GM12878 (cell line): ENCODE data around the gene HIBCH. TPM values are rescaled to one million over a fixed set of nuclear protein-coding genes. Genes with fewer than 3 reads are reported as not detected.

Experiments
- ATAC-seq: fragments of 200-7000 bp; cut with Tn5 transposase; 3 replicates; pipeline ENCODE4 v1.9.1; 2020; ENCODE audit warnings: mild to moderate bottlenecking, moderate library complexity
- BruUV-seq: library from RNA; stranded (reverse); fragments of 400-500 nt; replicated peaks from 2 replicates; lab custom pipeline; 2021; lab: Mats Ljungman, UMichigan
- CTCF ChIA-PET: fragments of 300-600 bp; sonication (Branson Sonifier 250); formaldehyde crosslinking; extraction: SDS; loops from one replicate; lab custom pipeline; 2021; ENCODE audit warnings: inconsistent platforms; lab: Yijun Ruan, JAX
- POLR2A ChIA-PET: fragments of 350-600 bp; formaldehyde crosslinking; extraction: SDS; loops from one replicate; lab custom pipeline; 2021; ENCODE audit warnings: inconsistent platforms; lab: Charles Lee
- RAD21 ChIA-PET: fragments of 300-600 bp; sonication (Branson Sonifier 250); formaldehyde crosslinking; loops from one replicate; lab custom pipeline; 2023; ENCODE audit warnings: antibody characterized with exemption; ENCODE audit not compliant: unreplicated experiment; lab: Charles Lee
- SMC1A ChIA-PET: fragments of 300-600 bp; sonication (Branson Sonifier 250); formaldehyde crosslinking; loops from one replicate; lab custom pipeline; 2023; ENCODE audit not compliant: unreplicated experiment, uncharacterized antibody; lab: Charles Lee
- DNase-seq: peaks from one replicate; pipeline ENCODE4 v3.0.0-alpha.2; 2011; ENCODE audit warnings: low read depth, low spot score
- FAIRE-seq: peaks from 3 replicates; lab custom pipeline; 2011; peaks lifted over from hg19 to GRCh38; lab: Jason Lieb, UNC
- H2AFZ ChIP-seq: 2 replicates; pipeline ENCODE4 v1.6.0; 2011; ENCODE audit warnings: low read depth, low read length, control low read depth; ENCODE audit not compliant: control insufficient read depth
- H3K27ac ChIP-seq: 2 replicates; pipeline ENCODE4 v1.5.1; 2011; ENCODE audit warnings: control low read depth; ENCODE audit not compliant: control insufficient read depth, insufficient read depth
- H3K27me3 ChIP-seq, 2 experiments: replicated peaks in 1 of 2; 2 replicates each; pipeline versions ENCODE4 v1.6.0 to v1.6.1; 2011; ENCODE audit warnings: low read length in 1 of 2; ENCODE audit not compliant: control insufficient read depth in 2 of 2, insufficient read depth in 2 of 2
- H3K36me3 ChIP-seq, 2 experiments: 2 replicates each; pipeline ENCODE4 v1.5.1; 2011; ENCODE audit warnings: low read length in 1 of 2; ENCODE audit not compliant: control insufficient read depth in 2 of 2, insufficient read depth in 2 of 2
- H3K4me1 ChIP-seq: 2 replicates; pipeline ENCODE4 v1.6.1; 2011; ENCODE audit warnings: mild to moderate bottlenecking, low read length, moderate library complexity, mixed read lengths; ENCODE audit not compliant: control insufficient read depth, insufficient read depth
- H3K4me2 ChIP-seq: 2 replicates; pipeline ENCODE4 v1.6.0; 2011; ENCODE audit warnings: control low read depth; ENCODE audit not compliant: control insufficient read depth, insufficient read depth
- H3K4me3 ChIP-seq: fragments of 200-600 bp; sonication (generic); 2 replicates; pipeline ENCODE4 v1.5.1; 2016
- H3K79me2 ChIP-seq: 2 replicates; pipeline ENCODE4 v1.6.0; 2011; ENCODE audit warnings: low read length; ENCODE audit not compliant: control insufficient read depth, insufficient read depth
- H3K9ac ChIP-seq: 2 replicates; pipeline ENCODE4 v1.8.0; 2011; ENCODE audit warnings: low read length, control low read depth, mixed read lengths; ENCODE audit not compliant: control insufficient read depth, insufficient read depth
- H3K9me3 ChIP-seq: replicated peaks from 3 replicates; pipeline ENCODE4 v1.5.1; 2011; ENCODE audit warnings: mild to moderate bottlenecking, low read length; ENCODE audit not compliant: control insufficient read depth, insufficient read depth
- H4K20me1 ChIP-seq: 2 replicates; pipeline ENCODE4 v1.6.0; 2011; ENCODE audit not compliant: control insufficient read depth, insufficient read depth
- ASH2L ChIP-seq: fragments of 300-600, 200-600 bp; sonication (generic); IDR thresholded peaks from 2 replicates; pipeline ENCODE4 v1.6.1; 2017; ENCODE audit warnings: low read depth, mild to moderate bottlenecking, borderline replicate concordance
- BRCA1 ChIP-seq: IDR thresholded peaks from 2 replicates; pipeline ENCODE4 v1.6.1; 2011; ENCODE audit warnings: low read depth, low read length, improper control_type of control experiment
- IRF4 ChIP-seq: IDR thresholded peaks from 2 replicates; pipeline ENCODE4 v1.6.1; 2011; ENCODE audit warnings: low read depth, low read length
- NFYA ChIP-seq: IDR thresholded peaks from 2 replicates; pipeline ENCODE4 v1.6.1; 2011; ENCODE audit warnings: low read depth, mild to moderate bottlenecking, low read length, improper control_type of control experiment, borderline replicate concordance
- NR2C1 ChIP-seq: fragments of 450-650 bp; IDR thresholded peaks from 2 replicates; pipeline ENCODE4 v1.6.1; 2017; ENCODE audit warnings: antibody characterized with exemption, mild to moderate bottlenecking, moderate library complexity
- NR2C2 ChIP-seq: IDR thresholded peaks from 2 replicates; pipeline ENCODE4 v1.6.1; 2011; ENCODE audit warnings: borderline replicate concordance, low read depth; ENCODE audit not compliant: control insufficient read depth, insufficient read length
- POLR2AphosphoS2 ChIP-seq: IDR thresholded peaks from 2 replicates; pipeline ENCODE4 v1.6.1; 2011; ENCODE audit warnings: low read depth, mild to moderate bottlenecking, low read length, improper control_type of control experiment, moderate library complexity
- POLR2AphosphoS5 ChIP-seq: IDR thresholded peaks from 2 replicates; pipeline ENCODE4 v1.6.1; 2011; ENCODE audit warnings: mild to moderate bottlenecking, low read length, inconsistent platforms
- RUNX3 ChIP-seq: IDR thresholded peaks from 2 replicates; pipeline ENCODE4 v1.6.1; 2012; ENCODE audit warnings: low read length, inconsistent platforms
- STAT1 ChIP-seq: fragments of 450-650 bp; conservative IDR thresholded peaks from 2 replicates; pipeline ENCODE4 v1.6.1; 2014; ENCODE audit warnings: antibody characterized with exemption, mild to moderate bottlenecking
- ZSCAN29 ChIP-seq: fragments of 450-650 bp; IDR thresholded peaks from 2 replicates; pipeline ENCODE4 v1.6.1; 2017; ENCODE audit warnings: mild to moderate bottlenecking, moderate library complexity
- WGBS: methylation state at CpG from one replicate; pipeline ENCODE4 v1.1.6; 2016; ENCODE audit warnings: low lambda C conversion rate; ENCODE audit not compliant: insufficient replicate concordance, insufficient coverage; ENCODE audit errors: missing lambda C conversion rate; 5-methylcytosine and 5-hydroxymethylcytosine counted together
- in situ Hi-C: fragments of 300-500 bp; cut with MboI; formaldehyde crosslinking; loops from 9 replicates; pipeline ENCODE4 v1.14.3; 2018; ENCODE audit warnings: mixed read lengths
- intact Hi-C: fragments of 100-400 bp; cut with micrococcal nuclease; formaldehyde crosslinking; loops from one replicate; pipeline ENCODE4 v1.14.2; 2022; ENCODE audit not compliant: unreplicated experiment
- polyA plus RNA-seq, 11 experiments: library from polyadenylated mRNA; depleted of rRNA in 4 of 11; unstranded in 6 of 11; stranded (reverse) in 5 of 11; fragments of >200 nt; fragmentation: Nextera tagmentation in 4 of 11; fragmentation: Illumina TruSeq in 1 of 11; extraction: Ambion mirVana in 4 of 11; extraction: Trizol in 1 of 11; gene quantifications; 1 replicate in 1 of 11; 2 replicates in 10 of 11; pipeline versions ENCODE4 v1.2.1 to v1.2.3, GENCODE V29; 2011 to 2016; ENCODE audit warnings: inconsistent platforms in 2 of 11, missing spikeins in 2 of 11, low read depth in 1 of 11
- total RNA-seq, 4 experiments: library from RNA; depleted of rRNA in 3 of 4; stranded (reverse); fragments of >200 nt in 3 of 4; fragmentation: Illumina TruSeq in 1 of 4; extraction: Trizol in 1 of 4; gene quantifications; 2 replicates each; pipeline versions ENCODE4 v1.2.1 to v1.2.3, GENCODE V29; 2013 to 2021
- TF ChIP-seq, protein P1 (sequence below): fragments of 450-650 bp; formaldehyde crosslinking; IDR thresholded peaks from 2 replicates; pipeline ENCODE4 v1.4.0; 2022; ENCODE audit warnings: mild to moderate bottlenecking, moderate library complexity
- TF ChIP-seq, protein P2 (sequence below): IDR thresholded peaks from 2 replicates; pipeline ENCODE4 v1.6.1; 2011; ENCODE audit warnings: mild to moderate bottlenecking, low read depth, low read length, moderate library complexity; ENCODE audit not compliant: insufficient replicate concordance
- TF ChIP-seq, protein P3 (sequence below): IDR thresholded peaks from 2 replicates; pipeline ENCODE4 v1.6.1; 2012; ENCODE audit warnings: low read depth, low read length, improper control_type of control experiment
- TF ChIP-seq, protein P4 (sequence below): fragments of 450-650 bp; IDR thresholded peaks from 2 replicates; pipeline ENCODE4 v1.6.1; 2018; ENCODE audit warnings: mild to moderate bottlenecking, low read depth, moderate library complexity; ENCODE audit not compliant: partially characterized antibody

Gene HIBCH
- total and polyA plus RNA-seq, 10 of the 15 experiments (the other 5 are each of a cell fraction or from before 2014, with no cell fraction given): 22.3 to 81.0 (median 37.4) TPM

DNA sequence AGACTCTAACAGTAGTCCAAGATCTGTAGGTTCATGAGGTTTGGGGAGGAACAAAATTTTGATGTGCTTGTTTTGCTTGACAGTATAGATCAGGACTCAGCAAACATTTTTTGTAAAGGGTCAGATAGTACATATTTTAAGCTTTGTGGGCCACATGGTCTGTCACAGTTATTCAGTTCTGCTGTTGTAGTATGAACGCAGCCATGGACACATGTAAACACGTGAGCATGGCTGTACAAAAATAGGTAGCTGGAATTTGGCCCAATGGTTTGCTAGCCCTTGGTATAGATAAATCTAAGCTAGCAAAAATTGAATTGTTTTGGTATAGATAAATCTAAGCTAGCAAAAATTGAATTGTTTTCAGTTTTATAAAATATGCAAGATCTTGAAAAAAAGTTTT lies 120.5 kb downstream of the HIBCH start (continued):
- TF ChIP-seq, protein P1, sequence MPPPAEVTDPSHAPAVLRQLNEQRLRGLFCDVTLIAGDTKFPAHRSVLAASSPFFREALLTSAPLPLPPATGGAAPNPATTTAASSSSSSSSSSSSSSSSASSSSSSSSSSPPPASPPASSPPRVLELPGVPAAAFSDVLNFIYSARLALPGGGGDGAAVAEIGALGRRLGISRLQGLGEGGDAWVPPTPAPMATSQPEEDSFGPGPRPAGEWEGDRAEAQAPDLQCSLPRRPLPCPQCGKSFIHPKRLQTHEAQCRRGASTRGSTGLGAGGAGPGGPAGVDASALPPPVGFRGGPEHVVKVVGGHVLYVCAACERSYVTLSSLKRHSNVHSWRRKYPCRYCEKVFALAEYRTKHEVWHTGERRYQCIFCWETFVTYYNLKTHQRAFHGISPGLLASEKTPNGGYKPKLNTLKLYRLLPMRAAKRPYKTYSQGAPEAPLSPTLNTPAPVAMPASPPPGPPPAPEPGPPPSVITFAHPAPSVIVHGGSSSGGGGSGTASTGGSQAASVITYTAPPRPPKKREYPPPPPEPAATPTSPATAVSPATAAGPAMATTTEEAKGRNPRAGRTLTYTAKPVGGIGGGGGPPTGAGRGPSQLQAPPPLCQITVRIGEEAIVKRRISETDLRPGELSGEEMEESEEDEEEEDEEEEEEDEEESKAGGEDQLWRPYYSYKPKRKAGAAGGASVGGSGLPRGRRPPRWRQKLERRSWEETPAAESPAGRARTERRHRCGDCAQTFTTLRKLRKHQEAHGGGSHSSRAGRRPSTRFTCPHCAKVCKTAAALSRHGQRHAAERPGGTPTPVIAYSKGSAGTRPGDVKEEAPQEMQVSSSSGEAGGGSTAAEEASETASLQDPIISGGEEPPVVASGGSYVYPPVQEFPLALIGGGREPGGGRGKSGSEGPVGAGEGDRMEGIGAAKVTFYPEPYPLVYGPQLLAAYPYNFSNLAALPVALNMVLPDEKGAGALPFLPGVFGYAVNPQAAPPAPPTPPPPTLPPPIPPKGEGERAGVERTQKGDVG (CRISPR knock-in tag): no peak
- TF ChIP-seq NR2C1: no peak

DNA sequence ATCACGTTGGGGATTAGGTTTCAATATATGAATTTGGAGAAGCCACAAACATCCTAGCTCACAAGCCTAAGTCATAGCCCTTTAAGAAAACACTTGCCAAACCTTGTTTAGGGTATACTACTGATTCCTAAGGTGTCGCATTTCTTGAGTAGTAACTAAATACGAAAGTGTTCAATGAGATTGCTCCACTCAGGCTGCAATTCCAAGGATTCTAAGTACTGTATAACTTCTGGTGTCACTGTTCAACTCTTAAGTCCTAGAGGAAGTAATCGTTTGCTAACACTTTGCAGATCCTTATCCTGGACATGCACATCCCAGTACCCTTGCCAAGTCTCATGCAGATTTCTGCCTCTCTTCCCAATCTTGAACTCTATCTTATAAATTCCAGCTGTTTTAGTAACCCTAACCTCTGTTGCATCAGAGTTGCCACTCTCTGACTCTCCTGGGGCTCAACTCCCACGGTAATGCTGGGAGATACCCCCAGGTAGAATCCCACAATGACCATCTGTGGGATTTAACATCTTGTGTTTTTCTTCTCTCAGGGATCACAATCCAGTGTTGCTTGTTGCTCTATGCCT lies 122.4 kb downstream of the HIBCH start:
- H3K79me2 ChIP-seq: no peaks in the 10 kb centered on the region
- CTCF ChIA-PET: interaction anchor here (1.3 to 1.5 kb wide), 2 partner anchors 13 to 108 kb away, joined by 3 to 5 read pairs; no protein-coding TSS in a partner anchor
- in situ Hi-C loops (no loop called here), intact Hi-C loops (no loop called here)
- no peaks in the 10 kb centered on the region for H4K20me1 ChIP-seq
- H3K27ac ChIP-seq: no peak overlapping the region
- no peak for FAIRE-seq
- 67% methylated on average over 5 of the region's 5 CpGs for whole genome bisulfite sequencing
- BruUV-seq: no TSS peak
- TF ChIP-seq, protein P2, sequence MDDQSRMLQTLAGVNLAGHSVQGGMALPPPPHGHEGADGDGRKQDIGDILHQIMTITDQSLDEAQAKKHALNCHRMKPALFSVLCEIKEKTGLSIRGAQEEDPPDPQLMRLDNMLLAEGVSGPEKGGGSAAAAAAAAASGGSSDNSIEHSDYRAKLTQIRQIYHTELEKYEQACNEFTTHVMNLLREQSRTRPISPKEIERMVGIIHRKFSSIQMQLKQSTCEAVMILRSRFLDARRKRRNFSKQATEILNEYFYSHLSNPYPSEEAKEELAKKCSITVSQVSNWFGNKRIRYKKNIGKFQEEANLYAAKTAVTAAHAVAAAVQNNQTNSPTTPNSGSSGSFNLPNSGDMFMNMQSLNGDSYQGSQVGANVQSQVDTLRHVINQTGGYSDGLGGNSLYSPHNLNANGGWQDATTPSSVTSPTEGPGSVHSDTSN: no peak
- TF ChIP-seq STAT1 (no peak), NFYA (no peak), RUNX3 (no peak), NR2C2 (no peak), POLR2AphosphoS2 (no peak), BRCA1 (no peak), ASH2L (no peak), IRF4 (no peak), ZSCAN29 (no peak), POLR2AphosphoS5 (no peak)
- TF ChIP-seq, protein P3, sequence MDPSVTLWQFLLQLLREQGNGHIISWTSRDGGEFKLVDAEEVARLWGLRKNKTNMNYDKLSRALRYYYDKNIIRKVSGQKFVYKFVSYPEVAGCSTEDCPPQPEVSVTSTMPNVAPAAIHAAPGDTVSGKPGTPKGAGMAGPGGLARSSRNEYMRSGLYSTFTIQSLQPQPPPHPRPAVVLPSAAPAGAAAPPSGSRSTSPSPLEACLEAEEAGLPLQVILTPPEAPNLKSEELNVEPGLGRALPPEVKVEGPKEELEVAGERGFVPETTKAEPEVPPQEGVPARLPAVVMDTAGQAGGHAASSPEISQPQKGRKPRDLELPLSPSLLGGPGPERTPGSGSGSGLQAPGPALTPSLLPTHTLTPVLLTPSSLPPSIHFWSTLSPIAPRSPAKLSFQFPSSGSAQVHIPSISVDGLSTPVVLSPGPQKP: no peak
- TF ChIP-seq, protein P4, sequence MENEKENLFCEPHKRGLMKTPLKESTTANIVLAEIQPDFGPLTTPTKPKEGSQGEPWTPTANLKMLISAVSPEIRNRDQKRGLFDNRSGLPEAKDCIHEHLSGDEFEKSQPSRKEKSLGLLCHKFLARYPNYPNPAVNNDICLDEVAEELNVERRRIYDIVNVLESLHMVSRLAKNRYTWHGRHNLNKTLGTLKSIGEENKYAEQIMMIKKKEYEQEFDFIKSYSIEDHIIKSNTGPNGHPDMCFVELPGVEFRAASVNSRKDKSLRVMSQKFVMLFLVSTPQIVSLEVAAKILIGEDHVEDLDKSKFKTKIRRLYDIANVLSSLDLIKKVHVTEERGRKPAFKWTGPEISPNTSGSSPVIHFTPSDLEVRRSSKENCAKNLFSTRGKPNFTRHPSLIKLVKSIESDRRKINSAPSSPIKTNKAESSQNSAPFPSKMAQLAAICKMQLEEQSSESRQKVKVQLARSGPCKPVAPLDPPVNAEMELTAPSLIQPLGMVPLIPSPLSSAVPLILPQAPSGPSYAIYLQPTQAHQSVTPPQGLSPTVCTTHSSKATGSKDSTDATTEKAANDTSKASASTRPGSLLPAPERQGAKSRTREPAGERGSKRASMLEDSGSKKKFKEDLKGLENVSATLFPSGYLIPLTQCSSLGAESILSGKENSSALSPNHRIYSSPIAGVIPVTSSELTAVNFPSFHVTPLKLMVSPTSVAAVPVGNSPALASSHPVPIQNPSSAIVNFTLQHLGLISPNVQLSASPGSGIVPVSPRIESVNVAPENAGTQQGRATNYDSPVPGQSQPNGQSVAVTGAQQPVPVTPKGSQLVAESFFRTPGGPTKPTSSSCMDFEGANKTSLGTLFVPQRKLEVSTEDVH: no peak
- RAD21 ChIA-PET: no interaction called here
- DNase-seq: no peak
- peaks cover 0 to 12% of the 10 kb centered on the region in 2 experiments; a peak in 2 of 4 replicates for H3K36me3 ChIP-seq
- H3K4me1 ChIP-seq: no peaks in the 10 kb centered on the region
- POLR2A ChIA-PET: no interaction called here
- no peak overlapping the region for H2AFZ ChIP-seq
- no peaks in the 10 kb centered on the region for H3K27me3 ChIP-seq
- H3K4me3 ChIP-seq: no peak overlapping the region
- ATAC-seq: no peak
- no peaks in the 10 kb centered on the region for H3K9me3 ChIP-seq
- no peak overlapping the region for H3K4me2 ChIP-seq
- H3K9ac ChIP-seq: no peak overlapping the region
- SMC1A ChIA-PET: no interaction called here
